ENCODE data around the gene HHAT. TPM values are rescaled to one million over a fixed set of nuclear protein-coding genes. Genes with fewer than 3 reads are reported as not detected.

Gene HHAT
- total and polyA plus RNA-seq, 2 donors (not counting 3 experiments of a cell fraction or from before 2014, with no cell fraction given) = 2.4 to 4.3 TPM

- no peak overlapping the region for H3K4me3 ChIP-seq (replicated peaks in 1 of 3; ENCODE audit: insufficient read depth in 1 of 3, low read depth in 1 of 3, low read length in 3 of 3)
- ChIA-PET POLR2A (no interaction called here), CTCF (no interaction called here)
- H3K9ac ChIP-seq (replicated peaks; ENCODE audit: extremely low read depth, insufficient read depth, low read length) = no peak overlapping the region
- BruUV-seq (replicated peaks) = no TSS peak
- TF ChIP-seq FOS (IDR thresholded peaks at IDR 0.05; ENCODE audit: borderline replicate concordance, insufficient read depth, low read length) (no peak), POLR2AphosphoS5 (IDR thresholded peaks at IDR 0.05; ENCODE audit: insufficient read depth, low read depth, low read length) (no peak), MAX (IDR thresholded peaks at IDR 0.05; ENCODE audit: insufficient read depth, insufficient read length) (no peak), MYC (IDR thresholded peaks at IDR 0.05; ENCODE audit: low read depth, low read length) (no peak), POLR2A (IDR thresholded peaks at IDR 0.05; ENCODE audit: low read depth, low read length) (no peak)
- H3K9me3 ChIP-seq (replicated peaks; ENCODE audit: control insufficient read depth, insufficient read depth, low read length) = no peaks in the 10 kb centered on the region
- dilution Hi-C loops (cut with MboI; ENCODE audit: extremely low pct_ligation_motif_present, low sequenced_read_pairs) (no loop called here), intact Hi-C loops (cut with micrococcal nuclease) (no loop called here)
- H3K9me1 ChIP-seq (replicated peaks; ENCODE audit: control insufficient read depth, extremely low read depth, insufficient read depth, low read length) = no peaks in the 10 kb centered on the region
- H3K4me2 ChIP-seq (ENCODE audit: insufficient read depth, low read length) = no peak overlapping the region
- DNase-seq (ENCODE audit: low read depth, low spot score) = no peak
- H3K27ac ChIP-seq (ENCODE audit: insufficient read depth, low read depth, low read length) = no peak overlapping the region
- no peaks in the 10 kb centered on the region for H4K20me1 ChIP-seq (replicated peaks; ENCODE audit: control insufficient read depth, extremely low read depth, insufficient read depth, low read length)
- no peaks in the 10 kb centered on the region for H3K4me1 ChIP-seq (ENCODE audit: control insufficient read depth, extremely low read depth, insufficient read depth, low read length)
- H3K27me3 ChIP-seq (ENCODE audit: control insufficient read depth in 2 of 2, insufficient read depth in 2 of 2, low read length in 2 of 2) = no peaks in the 10 kb centered on the region
- no peaks in the 10 kb centered on the region for H3K79me2 ChIP-seq (ENCODE audit: control insufficient read depth, insufficient read depth, low read length)
- H3K36me3 ChIP-seq (ENCODE audit: control insufficient read depth in 2 of 2, extremely low read depth in 1 of 2, insufficient read depth in 2 of 2, low read length in 2 of 2) = no peaks in the 10 kb centered on the region
- no peak overlapping the region for H2AFZ ChIP-seq (ENCODE audit: low read depth, low read length)
- no peak for FAIRE-seq
These were observed 7.6 kb upstream of the HHAT start for GRCh38 chr1:210321131-210321530.

GRCh38 chr1:210321552-210321951 is 7.2 kb upstream of the HHAT start:
- intact Hi-C loops (cut with micrococcal nuclease) = no loop called here
- BruUV-seq (replicated peaks) = no TSS peak
- no peak overlapping the region for H3K9ac ChIP-seq (replicated peaks; ENCODE audit: extremely low read depth, insufficient read depth, low read length)
- H4K20me1 ChIP-seq (replicated peaks; ENCODE audit: control insufficient read depth, extremely low read depth, insufficient read depth, low read length) = no peaks in the 10 kb centered on the region
- dilution Hi-C loops (cut with MboI; ENCODE audit: extremely low pct_ligation_motif_present, low sequenced_read_pairs) = no loop called here
- no peaks in the 10 kb centered on the region for H3K27me3 ChIP-seq (ENCODE audit: control insufficient read depth in 2 of 2, insufficient read depth in 2 of 2, low read length in 2 of 2)
- no peak for FAIRE-seq
- H3K27ac ChIP-seq (ENCODE audit: insufficient read depth, low read depth, low read length) = no peak overlapping the region
- H3K36me3 ChIP-seq (ENCODE audit: control insufficient read depth in 2 of 2, extremely low read depth in 1 of 2, insufficient read depth in 2 of 2, low read length in 2 of 2) = no peaks in the 10 kb centered on the region
- ChIA-PET POLR2A (no interaction called here), CTCF (no interaction called here)
- TF ChIP-seq JUN (IDR thresholded peaks at IDR 0.05; ENCODE audit: borderline replicate concordance, insufficient read depth, insufficient read length, low read depth) = no peak
- H2AFZ ChIP-seq (ENCODE audit: low read depth, low read length) = no peak overlapping the region
- H3K4me3 ChIP-seq (replicated peaks in 1 of 3; ENCODE audit: insufficient read depth in 1 of 3, low read depth in 1 of 3, low read length in 3 of 3) = no peak overlapping the region
- no peak for DNase-seq (ENCODE audit: low read depth, low spot score)
- H3K79me2 ChIP-seq (ENCODE audit: control insufficient read depth, insufficient read depth, low read length) = no peaks in the 10 kb centered on the region
- no peaks in the 10 kb centered on the region for H3K9me3 ChIP-seq (replicated peaks; ENCODE audit: control insufficient read depth, insufficient read depth, low read length)
- H3K4me2 ChIP-seq (ENCODE audit: insufficient read depth, low read length) = no peak overlapping the region
- no peaks in the 10 kb centered on the region for H3K4me1 ChIP-seq (ENCODE audit: control insufficient read depth, extremely low read depth, insufficient read depth, low read length)
- H3K9me1 ChIP-seq (replicated peaks; ENCODE audit: control insufficient read depth, extremely low read depth, insufficient read depth, low read length) = no peaks in the 10 kb centered on the region
